ENCODE data around the gene POLR2E.

POLR2E gene

DNA sequence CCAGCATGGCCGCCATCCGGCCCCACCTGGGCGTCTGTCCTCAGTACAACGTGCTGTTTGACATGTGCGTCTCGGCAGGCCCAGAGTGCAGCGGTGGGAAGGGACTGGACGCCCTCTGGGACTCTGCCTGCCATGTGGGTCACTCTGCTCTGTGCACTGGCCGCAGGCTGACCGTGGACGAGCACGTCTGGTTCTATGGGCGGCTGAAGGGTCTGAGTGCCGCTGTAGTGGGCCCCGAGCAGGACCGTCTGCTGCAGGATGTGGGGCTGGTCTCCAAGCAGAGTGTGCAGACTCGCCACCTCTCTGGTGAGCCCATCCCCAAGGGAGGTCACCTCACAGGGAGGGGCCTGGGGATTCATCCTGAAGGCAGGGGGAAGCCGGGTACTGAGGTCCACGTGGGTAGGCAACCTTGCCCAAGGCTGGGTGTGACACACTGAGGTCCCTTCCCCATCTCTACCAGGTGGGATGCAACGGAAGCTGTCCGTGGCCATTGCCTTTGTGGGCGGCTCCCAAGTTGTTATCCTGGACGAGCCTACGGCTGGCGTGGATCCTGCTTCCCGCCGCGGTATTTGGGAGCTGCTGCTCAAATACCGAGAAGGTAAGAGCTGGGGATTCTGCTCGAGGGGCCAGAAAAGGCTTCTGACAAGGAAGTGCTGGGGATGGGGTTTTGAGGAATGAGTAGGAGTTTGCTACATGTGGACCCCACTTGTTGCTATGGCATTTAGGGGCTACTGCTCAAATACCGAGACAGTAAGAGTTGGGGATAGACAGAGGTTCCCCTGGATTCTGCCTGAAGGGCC is 44.0 kb downstream of the POLR2E start:
- TF ChIP-seq CTCF (IDR thresholded peaks at IDR 0.05; ENCODE audit: low read depth, low read length): no peak
- no peak overlapping the region for H3K4me3 ChIP-seq (replicated peaks in 1 of 2; ENCODE audit: low read depth in 2 of 2, low read length in 2 of 2)
- DNase-seq (ENCODE audit: low read depth in 2 of 2): no peak

DNA sequence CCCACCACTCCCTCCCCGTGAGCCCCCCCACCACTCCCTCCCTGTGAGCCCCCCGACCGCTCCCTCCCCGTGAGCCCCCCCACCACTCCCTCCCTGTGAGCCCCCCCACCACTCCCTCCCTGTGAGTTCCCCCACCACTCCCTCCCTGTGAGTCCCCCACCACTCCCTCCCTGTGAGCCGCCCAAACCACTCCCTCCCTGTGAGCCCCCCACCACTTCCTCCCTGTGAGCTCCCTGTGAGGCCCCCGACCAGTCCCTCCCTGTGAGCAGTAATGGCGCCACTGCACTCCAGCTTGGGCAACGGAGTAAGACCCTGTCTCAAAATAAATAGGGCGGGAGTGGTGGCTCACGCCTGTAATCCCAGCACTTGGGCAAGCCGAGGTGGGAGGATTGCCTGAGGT is 45.4 kb downstream of the POLR2E start:
- DNase-seq (ENCODE audit: low read depth in 2 of 2): no peak
- no peak overlapping the region for H3K4me3 ChIP-seq (replicated peaks in 1 of 2; ENCODE audit: low read depth in 2 of 2, low read length in 2 of 2)
- TF ChIP-seq CTCF (IDR thresholded peaks at IDR 0.05; ENCODE audit: low read depth, low read length): no peak

- TF ChIP-seq CTCF (IDR thresholded peaks at IDR 0.05; ENCODE audit: low read depth, low read length): no peak
- no peak overlapping the region for H3K4me3 ChIP-seq (replicated peaks in 1 of 2; ENCODE audit: low read depth in 2 of 2, low read length in 2 of 2)
- no peak for DNase-seq (ENCODE audit: low read depth in 2 of 2)
Observed at GRCh38 chr19:1049106-1049505, 46.1 kb downstream of the POLR2E start.

- no peak overlapping the region for H3K4me3 ChIP-seq (replicated peaks in 1 of 2; ENCODE audit: low read depth in 2 of 2, low read length in 2 of 2)
- no peak for TF ChIP-seq CTCF (IDR thresholded peaks at IDR 0.05; ENCODE audit: low read depth, low read length)
- no peak for DNase-seq (ENCODE audit: low read depth in 2 of 2)
Observed at GRCh38 chr19:1047696-1048147, 47.5 kb downstream of the POLR2E start.

GRCh38 chr19:1046836-1047695 is 48.1 kb downstream of the POLR2E start:
- no peak for TF ChIP-seq CTCF (IDR thresholded peaks at IDR 0.05; ENCODE audit: low read depth, low read length)
- H3K4me3 ChIP-seq (replicated peaks in 1 of 2; ENCODE audit: low read depth in 2 of 2, low read length in 2 of 2): no peak overlapping the region
- DNase-seq (ENCODE audit: low read depth in 2 of 2): no peak

DNA sequence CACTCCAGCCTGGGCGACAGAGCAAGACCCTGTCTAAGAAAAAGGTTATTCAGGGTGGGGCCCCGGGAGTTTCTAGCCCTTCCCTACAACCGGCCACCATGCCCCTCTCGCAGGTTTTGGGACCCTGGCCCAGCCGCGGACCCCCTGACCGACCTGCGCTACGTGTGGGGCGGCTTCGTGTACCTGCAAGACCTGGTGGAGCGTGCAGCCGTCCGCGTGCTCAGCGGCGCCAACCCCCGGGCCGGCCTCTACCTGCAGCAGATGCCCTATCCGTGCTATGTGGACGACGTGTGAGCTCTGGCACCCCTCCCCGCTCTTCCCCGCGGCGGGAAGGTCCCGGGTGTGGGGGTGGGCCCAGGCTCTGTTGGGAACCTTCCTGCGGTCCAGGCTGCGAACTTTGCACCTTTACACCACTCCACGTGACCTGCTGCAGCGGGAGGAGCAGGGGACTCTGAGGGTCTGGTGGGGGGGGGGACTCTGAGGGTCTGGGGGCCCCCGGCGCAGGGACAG is 49.0 kb downstream of the POLR2E start:
- no peak for DNase-seq (ENCODE audit: low read depth in 2 of 2)
- no peak for TF ChIP-seq CTCF (IDR thresholded peaks at IDR 0.05; ENCODE audit: low read depth, low read length)

More for the DNA sequence above, 49.0 kb downstream of the POLR2E start:
- no peak overlapping the region for H3K4me3 ChIP-seq (replicated peaks in 1 of 2; ENCODE audit: low read depth in 2 of 2, low read length in 2 of 2)

Measured in cardiac fibroblast (primary cell).